Mesendoderm (in vitro differentiated cells): ENCODE measurements around the gene VSTM2B.

ENCODE experiments used
- DNase-seq: peaks from one replicate; pipeline ENCODE4 v3.0.0; 2013
- H2AK5ac ChIP-seq: 2 replicates; pipeline ENCODE4 v1.6.1; 2013; ENCODE audit warnings: low read length, inconsistent platforms
- H2BK120ac ChIP-seq: 2 replicates; pipeline ENCODE4 v1.6.1; 2013; ENCODE audit warnings: low read depth, mild to moderate bottlenecking, low read length, moderate library complexity, mixed read lengths
- H2BK15ac ChIP-seq: replicated peaks from 2 replicates; pipeline ENCODE4 v1.6.1; 2013; ENCODE audit warnings: low read depth, mild to moderate bottlenecking, moderate library complexity
- H2BK5ac ChIP-seq: 2 replicates; pipeline ENCODE4 v1.6.1; 2013; ENCODE audit warnings: low read length, inconsistent platforms
- H3K18ac ChIP-seq: 2 replicates; pipeline ENCODE4 v1.6.1; 2013; ENCODE audit warnings: mild to moderate bottlenecking, low read length, mixed read lengths
- H3K23ac ChIP-seq: one replicate; pipeline ENCODE4 v1.6.1; 2013; ENCODE audit warnings: low read length
- H3K27ac ChIP-seq: 2 replicates; pipeline ENCODE4 v1.5.1; 2013; ENCODE audit warnings: low read depth, mild to moderate bottlenecking, inconsistent platforms, low read length, moderate library complexity
- H3K27me3 ChIP-seq: 2 replicates; pipeline ENCODE4 v1.6.1; 2013; ENCODE audit warnings: low read length, control low read depth, mild to moderate bottlenecking, inconsistent platforms; ENCODE audit not compliant: insufficient read depth, poor library complexity
- H3K36me3 ChIP-seq: 2 replicates; pipeline ENCODE4 v1.6.1; 2013; ENCODE audit warnings: low read length, inconsistent platforms; ENCODE audit not compliant: control insufficient read depth, insufficient read depth
- H3K4ac ChIP-seq: one replicate; pipeline ENCODE4 v1.6.1; 2013; ENCODE audit warnings: low read depth, mild to moderate bottlenecking, low read length, moderate library complexity
- H3K4me1 ChIP-seq: 2 replicates; pipeline ENCODE4 v1.6.1; 2013; ENCODE audit warnings: low read depth, low read length, inconsistent platforms; ENCODE audit not compliant: control insufficient read depth
- H3K4me2 ChIP-seq: 2 replicates; pipeline ENCODE4 v1.6.1; 2013; ENCODE audit warnings: low read length
- H3K4me3 ChIP-seq: 2 replicates; pipeline ENCODE4 v1.5.1; 2013; ENCODE audit warnings: mild to moderate bottlenecking, low read length
- H3K56ac ChIP-seq: one replicate; pipeline ENCODE4 v1.6.1; 2013; ENCODE audit warnings: low read length
- H3K79me1 ChIP-seq: 2 replicates; pipeline ENCODE4 v1.6.1; 2013; ENCODE audit warnings: low read length, inconsistent platforms
- H3K79me2 ChIP-seq: 2 replicates; pipeline ENCODE4 v1.6.1; 2013; ENCODE audit warnings: mild to moderate bottlenecking, low read length; ENCODE audit not compliant: control insufficient read depth, insufficient read depth
- H3K9ac ChIP-seq: 2 replicates; pipeline ENCODE4 v1.6.1; 2013; ENCODE audit warnings: low read length, inconsistent platforms
- H4K5ac ChIP-seq: one replicate; pipeline ENCODE4 v1.6.1; 2013; ENCODE audit warnings: low read length
- H4K8ac ChIP-seq: one replicate; pipeline ENCODE4 v1.6.1; 2013; ENCODE audit warnings: low read depth, mild to moderate bottlenecking, control low read depth, low read length, moderate library complexity
- WGBS: extraction: QIAGEN DNeasy Blood & Tissue Kit; methylation state at CpG from one replicate; pipeline ENCODE4 v1.1.7; 2013; ENCODE audit warnings: low lambda C conversion rate, missing lambda C conversion rate; ENCODE audit not compliant: insufficient coverage; ENCODE audit errors: extremely low coverage; 5-methylcytosine and 5-hydroxymethylcytosine counted together

VSTM2B gene

DNA sequence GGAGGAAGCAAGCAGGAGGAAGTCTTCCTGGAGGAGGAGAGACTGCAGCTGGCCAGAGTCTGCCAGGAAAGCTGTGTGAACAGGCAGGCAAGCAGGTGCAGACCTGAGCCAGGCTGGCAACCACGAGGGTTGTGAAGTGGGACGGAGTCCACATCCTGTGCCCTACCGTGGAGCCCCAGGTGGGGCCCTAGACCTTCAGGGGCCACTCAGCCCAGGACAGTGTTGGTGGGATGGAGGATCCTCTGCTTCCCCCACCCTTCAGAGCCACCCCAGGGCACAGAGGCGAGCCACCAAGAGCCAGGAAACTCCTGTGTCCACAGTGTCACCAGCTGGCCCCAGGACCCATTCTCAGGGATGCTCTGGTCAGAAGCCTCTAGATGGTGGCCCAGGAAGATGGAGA lies 8.4 kb upstream of the VSTM2B start:
- H4K8ac ChIP-seq, result no peak overlapping the region
- no peak overlapping the region for H3K18ac ChIP-seq
- no peaks in the 10 kb centered on the region for H3K79me2 ChIP-seq
- WGBS, result no CpG with 5 or more reads among the region's 4 CpGs
- no peak overlapping the region for H3K23ac ChIP-seq
- H3K4me3 ChIP-seq, result no peak overlapping the region
- no peaks in the 10 kb centered on the region for H3K4me1 ChIP-seq
- H3K79me1 ChIP-seq, result no peaks in the 10 kb centered on the region
- no peaks in the 10 kb centered on the region for H3K27me3 ChIP-seq
- no peak overlapping the region for H3K4ac ChIP-seq
- no peak overlapping the region for H2BK5ac ChIP-seq
- no peak overlapping the region for H2BK15ac ChIP-seq
- no peak overlapping the region for H3K9ac ChIP-seq
- H2BK120ac ChIP-seq, result no peak overlapping the region
- H3K36me3 ChIP-seq, result no peaks in the 10 kb centered on the region
- H3K56ac ChIP-seq, result no peak overlapping the region
- H3K4me2 ChIP-seq, result no peak overlapping the region
- no peak overlapping the region for H4K5ac ChIP-seq
- DNase-seq, result no peak
- H3K27ac ChIP-seq, result no peak overlapping the region
- H2AK5ac ChIP-seq, result no peak overlapping the region

DNA sequence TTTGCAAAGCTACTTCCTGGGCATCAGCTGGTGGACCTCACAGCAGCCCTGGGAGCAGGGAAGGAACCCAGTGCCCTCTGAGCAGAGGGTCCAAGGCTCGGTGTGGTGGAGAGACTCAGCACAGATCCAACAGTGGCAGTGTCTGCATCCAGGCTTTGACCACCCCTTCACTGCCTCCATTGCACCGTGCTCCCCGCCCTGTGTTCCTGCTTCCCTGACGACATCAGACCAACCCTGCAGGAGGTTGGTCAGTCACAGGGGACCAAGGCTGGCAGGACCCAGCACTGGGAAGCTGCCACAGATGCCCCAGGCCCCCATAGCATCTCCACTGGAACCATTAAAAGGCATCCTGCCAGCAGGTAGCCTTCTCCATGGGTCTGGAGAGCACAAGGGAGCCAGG lies 7.8 kb upstream of the VSTM2B start:
- no peak overlapping the region for H4K5ac ChIP-seq
- no peaks in the 10 kb centered on the region for H3K36me3 ChIP-seq
- no peak overlapping the region for H3K27ac ChIP-seq
- H3K23ac ChIP-seq, result no peak overlapping the region
- H3K79me2 ChIP-seq, result no peaks in the 10 kb centered on the region
- no peak overlapping the region for H3K4me2 ChIP-seq
- WGBS, result no CpG with 5 or more reads among the region's 4 CpGs
- H3K18ac ChIP-seq, result no peak overlapping the region
- no peak overlapping the region for H3K56ac ChIP-seq
- H2BK120ac ChIP-seq, result no peak overlapping the region
- H3K27me3 ChIP-seq, result no peaks in the 10 kb centered on the region
- no peaks in the 10 kb centered on the region for H3K79me1 ChIP-seq
- DNase-seq, result no peak
- no peak overlapping the region for H2AK5ac ChIP-seq
- H3K4me1 ChIP-seq, result no peaks in the 10 kb centered on the region
- no peak overlapping the region for H3K4ac ChIP-seq
- H3K4me3 ChIP-seq, result no peak overlapping the region
- H4K8ac ChIP-seq, result no peak overlapping the region
- H3K9ac ChIP-seq, result no peak overlapping the region
- no peak overlapping the region for H2BK15ac ChIP-seq
- no peak overlapping the region for H2BK5ac ChIP-seq

DNA sequence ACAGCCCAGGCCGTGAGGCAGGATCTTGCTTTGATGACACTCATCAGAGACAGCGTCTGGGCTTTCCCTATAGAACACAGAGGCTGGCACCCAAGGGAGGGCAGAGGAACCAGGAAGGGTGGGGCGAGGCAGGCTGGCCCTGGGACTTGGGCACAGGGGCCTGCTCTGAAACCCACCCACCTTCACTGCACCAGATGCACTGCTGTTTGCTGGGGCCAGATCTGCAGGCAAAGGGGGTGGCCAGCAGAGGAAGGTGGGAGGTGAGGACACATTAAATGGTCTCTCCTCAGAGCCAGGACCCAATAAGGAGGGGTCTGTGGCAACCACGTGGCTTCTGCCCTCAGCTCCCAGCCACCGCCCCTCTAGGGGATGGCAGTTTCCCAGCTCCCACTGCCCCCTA lies 6.6 kb upstream of the VSTM2B start:
- Histone ChIP-seq H3K36me3 (no peaks in the 10 kb centered on the region), H3K23ac (no peak overlapping the region), H2BK15ac (no peak overlapping the region), H3K4me3 (no peak overlapping the region), H3K9ac (no peak overlapping the region), H4K5ac (no peak overlapping the region), H2BK5ac (no peak overlapping the region), H3K27ac (no peak overlapping the region), H3K27me3 (peaks cover 2% of the 10 kb centered on the region), H3K79me2 (no peaks in the 10 kb centered on the region), H3K4ac (no peak overlapping the region), H2AK5ac (no peak overlapping the region), H2BK120ac (no peak overlapping the region), H3K56ac (no peak overlapping the region), H3K79me1 (no peaks in the 10 kb centered on the region), H4K8ac (no peak overlapping the region), H3K18ac (no peak overlapping the region), H3K4me2 (no peak overlapping the region), H3K4me1 (no peaks in the 10 kb centered on the region)
- DNase-seq, result no peak
- WGBS, result no CpG with 5 or more reads among the region's 5 CpGs

- H3K4me2 ChIP-seq, result no peak overlapping the region
- no peak overlapping the region for H3K9ac ChIP-seq
- H3K27me3 ChIP-seq, result peaks cover 7% of the 10 kb centered on the region
- H3K4me1 ChIP-seq, result no peaks in the 10 kb centered on the region
- no peak overlapping the region for H3K4ac ChIP-seq
- no peaks in the 10 kb centered on the region for H3K79me2 ChIP-seq
- H3K79me1 ChIP-seq, result no peaks in the 10 kb centered on the region
- H2AK5ac ChIP-seq, result no peak overlapping the region
- no peak overlapping the region for H3K27ac ChIP-seq
- no peak overlapping the region for H3K18ac ChIP-seq
- no peaks in the 10 kb centered on the region for H3K36me3 ChIP-seq
- no peak overlapping the region for H2BK15ac ChIP-seq
- H3K23ac ChIP-seq, result no peak overlapping the region
- no peak overlapping the region for H2BK5ac ChIP-seq
- WGBS, result no CpG with 5 or more reads among the region's 8 CpGs
- no peak overlapping the region for H3K4me3 ChIP-seq
- no peak for DNase-seq
- no peak overlapping the region for H4K5ac ChIP-seq
- H2BK120ac ChIP-seq, result no peak overlapping the region
- H4K8ac ChIP-seq, result no peak overlapping the region
- no peak overlapping the region for H3K56ac ChIP-seq
Measured at GRCh38 chr19:29519931-29520330, 5.9 kb upstream of the VSTM2B start.

DNA sequence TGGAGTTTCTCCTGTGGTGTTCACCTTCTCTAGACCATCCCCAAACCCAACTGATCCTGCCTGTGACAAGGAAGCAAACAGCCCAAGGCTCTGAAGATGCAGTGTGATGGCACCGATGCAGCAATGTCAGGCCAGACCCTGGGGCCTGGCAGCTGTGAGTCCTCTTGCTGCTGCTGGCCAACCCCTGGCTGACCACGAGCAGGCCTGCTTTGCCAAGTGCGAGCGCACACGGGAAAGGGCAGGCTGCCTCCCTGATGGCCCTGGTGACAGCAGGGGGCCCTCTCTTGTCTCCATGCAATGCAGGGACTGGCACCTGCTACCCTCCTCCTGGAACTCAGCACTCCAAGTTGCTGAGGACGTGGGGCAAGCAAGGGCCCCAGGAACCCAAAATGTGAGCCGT lies 5.4 kb upstream of the VSTM2B start:
- Histone ChIP-seq H3K4me2 (no peak overlapping the region), H4K8ac (no peak overlapping the region), H3K9ac (no peak overlapping the region), H2BK120ac (no peak overlapping the region), H3K79me1 (no peaks in the 10 kb centered on the region), H2BK5ac (no peak overlapping the region), H3K4me3 (no peak overlapping the region), H3K18ac (no peak overlapping the region), H3K36me3 (no peaks in the 10 kb centered on the region), H3K4me1 (no peaks in the 10 kb centered on the region), H4K5ac (no peak overlapping the region), H3K23ac (no peak overlapping the region), H3K79me2 (no peaks in the 10 kb centered on the region), H3K4ac (no peak overlapping the region), H2BK15ac (no peak overlapping the region), H2AK5ac (no peak overlapping the region), H3K27ac (no peak overlapping the region), H3K56ac (no peak overlapping the region), H3K27me3 (peaks cover 9% of the 10 kb centered on the region)
- no peak for DNase-seq
- no CpG with 5 or more reads among the region's 7 CpGs for WGBS

GRCh38 chr19:29521291-29522075 lies 4.3 kb upstream of the VSTM2B start:
- Histone ChIP-seq H3K56ac (no peak overlapping the region), H3K79me1 (no peaks in the 10 kb centered on the region), H3K36me3 (no peaks in the 10 kb centered on the region), H4K5ac (no peak overlapping the region), H3K23ac (no peak overlapping the region), H3K9ac (no peak overlapping the region), H2BK120ac (no peak overlapping the region), H2AK5ac (no peak overlapping the region), H2BK5ac (no peak overlapping the region), H3K18ac (no peak overlapping the region), H4K8ac (no peak overlapping the region), H3K4me2 (no peak overlapping the region), H3K4me3 (no peak overlapping the region), H3K4ac (no peak overlapping the region), H2BK15ac (no peak overlapping the region), H3K79me2 (no peaks in the 10 kb centered on the region), H3K27me3 (peaks cover 12% of the 10 kb centered on the region), H3K4me1 (no peaks in the 10 kb centered on the region), H3K27ac (no peak overlapping the region)
- no CpG with 5 or more reads among the region's 9 CpGs for WGBS
- no peak for DNase-seq
